GM21515 (cell line): ENCODE measurements around the gene SEMA7A.
"Not testable (repeated sequence)": the region's sequence is repeated elsewhere in the genome, so short reads cannot be mapped to it uniquely, and the experiment has no call there.

Experiments
- ATAC-seq: cut with Tn5 transposase; IDR thresholded peaks from one replicate; pipeline ENCODE4 v1.9.1; 2021; ENCODE audit not compliant: unreplicated experiment

Gene SEMA7A, protein sequence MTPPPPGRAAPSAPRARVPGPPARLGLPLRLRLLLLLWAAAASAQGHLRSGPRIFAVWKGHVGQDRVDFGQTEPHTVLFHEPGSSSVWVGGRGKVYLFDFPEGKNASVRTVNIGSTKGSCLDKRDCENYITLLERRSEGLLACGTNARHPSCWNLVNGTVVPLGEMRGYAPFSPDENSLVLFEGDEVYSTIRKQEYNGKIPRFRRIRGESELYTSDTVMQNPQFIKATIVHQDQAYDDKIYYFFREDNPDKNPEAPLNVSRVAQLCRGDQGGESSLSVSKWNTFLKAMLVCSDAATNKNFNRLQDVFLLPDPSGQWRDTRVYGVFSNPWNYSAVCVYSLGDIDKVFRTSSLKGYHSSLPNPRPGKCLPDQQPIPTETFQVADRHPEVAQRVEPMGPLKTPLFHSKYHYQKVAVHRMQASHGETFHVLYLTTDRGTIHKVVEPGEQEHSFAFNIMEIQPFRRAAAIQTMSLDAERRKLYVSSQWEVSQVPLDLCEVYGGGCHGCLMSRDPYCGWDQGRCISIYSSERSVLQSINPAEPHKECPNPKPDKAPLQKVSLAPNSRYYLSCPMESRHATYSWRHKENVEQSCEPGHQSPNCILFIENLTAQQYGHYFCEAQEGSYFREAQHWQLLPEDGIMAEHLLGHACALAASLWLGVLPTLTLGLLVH

DNA sequence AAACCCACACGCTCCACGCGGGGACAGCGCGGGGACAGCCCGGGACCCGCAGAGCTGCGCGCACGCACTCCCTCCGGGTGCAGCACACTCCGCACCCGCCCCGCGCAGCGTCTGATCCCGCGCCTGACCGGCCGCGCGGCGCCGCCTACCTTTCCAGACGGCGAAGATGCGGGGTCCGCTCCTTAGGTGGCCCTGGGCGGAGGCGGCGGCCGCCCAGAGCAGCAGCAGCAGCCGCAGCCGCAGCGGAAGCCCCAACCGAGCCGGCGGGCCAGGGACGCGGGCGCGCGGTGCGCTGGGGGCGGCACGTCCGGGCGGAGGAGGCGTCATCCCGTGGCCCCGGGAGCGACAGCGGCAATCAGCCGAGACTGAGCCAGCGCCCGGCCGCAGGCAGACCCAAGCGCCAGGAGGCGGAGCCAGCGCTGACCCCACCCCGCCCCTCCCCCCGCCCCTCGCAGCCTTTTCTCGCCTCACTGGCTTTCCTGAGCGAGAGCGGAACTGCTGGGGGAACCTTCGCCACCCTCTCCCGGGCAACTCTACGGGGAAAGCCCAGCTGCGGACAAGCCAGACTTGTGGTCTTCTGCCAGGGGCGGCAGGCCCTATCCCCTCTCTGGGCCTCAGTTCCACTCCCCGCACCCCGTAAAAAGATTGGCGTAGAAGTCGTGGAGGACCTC lies at the start of gene SEMA7A:
Gene SEMA7A, minus strand, starts transcription at position 367 of the 671 bp plus-strand sequence. Its CDS starts 40 bp downstream, at position 327.
- peak; percentile 54 for ATAC-seq

DNA sequence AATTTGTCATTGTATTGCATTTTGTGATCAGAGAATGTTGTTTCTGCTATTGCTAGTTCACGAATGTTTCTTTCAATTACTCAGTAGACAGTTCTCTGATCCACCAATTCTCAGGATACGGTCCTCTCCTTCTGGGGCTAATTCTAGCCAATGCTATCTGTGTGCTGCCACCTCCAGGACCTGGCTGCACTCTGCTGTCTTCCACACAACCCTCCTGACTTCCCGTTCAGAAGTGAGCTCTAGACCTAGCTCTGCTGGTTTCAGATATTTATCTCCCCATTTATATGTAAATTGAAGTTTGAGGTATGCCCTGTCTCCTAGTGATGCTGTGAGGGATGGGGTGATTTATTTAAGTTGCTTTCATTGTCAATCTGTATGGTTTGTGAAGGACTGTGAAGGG lies 48.9 kb upstream of the SEMA7A start:
- ATAC-seq, result no peak

DNA sequence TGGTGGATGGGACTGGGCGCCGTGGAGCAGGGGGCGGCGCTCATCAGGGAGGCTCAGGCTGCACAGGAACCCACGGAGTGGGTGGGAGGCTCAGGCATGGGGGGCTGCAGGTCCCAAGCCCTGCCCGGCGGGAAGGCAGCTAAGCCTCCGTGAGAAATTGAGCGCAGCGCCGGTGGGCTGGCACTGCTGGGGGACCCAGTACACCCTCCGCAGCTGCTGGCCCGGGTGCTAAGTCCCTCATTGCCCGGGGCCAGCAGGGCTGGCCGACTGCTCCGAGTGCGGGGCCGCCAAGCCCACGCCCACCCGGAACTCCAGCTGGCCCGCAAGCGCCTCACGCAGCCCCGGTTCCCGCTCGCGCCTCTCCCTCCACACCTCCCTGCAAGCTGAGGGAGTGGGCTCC lies 46.6 kb upstream of the SEMA7A start:
- ATAC-seq, result not testable (repeated sequence)

DNA sequence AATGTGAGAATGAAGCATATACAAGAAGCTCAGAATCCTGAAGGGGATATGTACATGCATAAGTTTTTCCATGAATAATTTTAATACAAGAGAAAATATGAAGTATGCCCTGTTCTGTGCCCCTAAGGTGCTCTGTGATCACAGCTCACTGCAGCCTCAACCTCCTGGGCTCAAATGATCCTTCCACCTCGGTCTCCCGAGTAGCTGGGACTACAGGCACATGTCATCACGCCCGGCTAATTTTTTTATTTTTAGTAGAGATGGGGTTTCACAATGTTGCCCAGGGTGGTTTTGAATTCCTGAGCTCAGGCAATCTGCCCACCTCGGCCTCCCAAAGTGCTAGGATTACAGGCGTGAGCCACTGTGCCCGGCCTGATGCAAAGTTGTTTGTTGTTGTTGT lies 37.9 kb upstream of the SEMA7A start:
- ATAC-seq, result not testable (repeated sequence)

DNA sequence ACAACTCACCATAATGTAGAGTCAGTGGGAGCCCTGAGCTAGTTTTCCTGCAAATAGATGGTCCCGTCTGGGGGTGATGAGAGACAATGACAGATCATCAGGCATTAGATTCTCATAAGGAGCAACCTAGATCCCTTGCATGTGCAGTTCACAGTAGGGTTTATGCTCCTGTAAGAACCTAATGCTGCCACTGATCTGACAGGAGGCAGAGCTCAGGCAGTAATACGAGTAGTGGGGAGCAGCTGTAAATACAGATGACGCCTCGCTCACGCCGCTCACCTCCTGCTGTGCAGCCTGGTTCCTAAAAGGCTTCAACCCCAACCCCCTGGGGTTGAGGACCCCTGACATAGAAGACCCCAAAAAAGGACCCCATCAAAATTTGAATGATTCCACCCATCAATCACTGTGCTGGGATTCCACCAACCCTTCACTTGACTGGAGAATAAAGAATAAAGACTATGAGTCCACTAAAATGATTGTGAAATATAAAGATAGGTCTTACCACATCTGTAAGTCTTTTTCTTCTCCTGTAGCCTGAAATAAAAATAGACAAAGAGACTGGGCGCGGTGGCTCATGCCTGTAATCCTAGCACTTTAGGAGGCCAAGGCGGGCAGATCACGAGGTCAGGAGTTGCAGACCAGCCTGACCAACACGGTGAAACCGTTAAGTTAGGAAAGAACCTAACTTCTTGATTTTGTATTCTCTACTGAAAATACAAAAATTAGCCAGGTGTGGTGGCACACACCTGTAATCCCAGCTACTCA lies 37.1 kb upstream of the SEMA7A start:
- no peak for ATAC-seq

DNA sequence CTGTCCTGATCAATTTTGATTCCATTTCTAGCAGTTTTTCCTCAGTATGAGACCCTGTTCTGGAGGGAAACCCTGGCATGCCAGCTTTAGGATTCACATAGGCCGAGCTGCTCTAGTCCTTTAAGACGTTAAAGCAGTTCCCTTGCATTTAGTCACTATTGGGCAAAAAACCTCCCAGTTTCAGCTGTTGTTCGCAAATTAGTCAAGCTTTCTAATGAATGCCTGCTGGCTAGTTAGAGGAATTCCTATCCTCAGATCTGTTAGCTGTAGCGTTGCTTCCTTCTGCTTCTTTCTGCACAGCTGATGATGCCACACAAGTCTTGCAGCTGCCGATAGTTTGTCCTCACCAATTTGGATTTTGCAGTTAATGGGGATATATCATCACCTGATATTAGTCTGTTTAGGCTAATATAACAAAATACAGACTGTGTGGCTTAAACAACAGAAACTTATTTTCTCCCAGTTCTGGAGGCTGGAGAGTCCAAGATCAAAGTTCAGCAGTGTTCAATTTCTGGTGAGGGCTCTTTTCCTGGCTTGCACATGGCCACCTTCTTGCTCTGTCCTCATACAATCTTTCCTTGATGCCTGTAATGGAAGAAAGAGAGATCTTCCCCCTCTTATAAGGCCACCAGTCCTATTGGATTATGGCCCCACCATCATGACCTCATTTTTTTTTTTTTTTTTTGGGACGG lies 34.7 kb upstream of the SEMA7A start:
- no peak for ATAC-seq

DNA sequence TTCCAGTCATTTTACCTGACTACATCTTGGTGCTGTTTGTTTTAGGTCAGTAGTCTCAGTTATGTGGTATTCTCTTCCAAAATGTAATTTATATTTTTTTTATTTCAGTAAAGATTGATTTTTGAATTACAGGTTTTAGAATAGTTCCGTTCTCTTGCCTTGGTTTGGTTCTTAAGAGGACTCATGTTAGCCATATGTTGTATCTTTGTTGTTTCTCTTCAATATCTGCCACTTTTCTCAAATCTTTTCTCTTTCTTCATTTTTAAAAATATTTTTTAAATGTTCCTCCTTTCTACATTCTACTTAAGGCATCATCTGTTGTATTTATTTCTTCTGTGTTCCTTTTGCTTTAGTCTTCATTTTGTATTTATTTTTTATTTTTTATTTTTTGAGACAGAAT lies 32.8 kb upstream of the SEMA7A start:
- no peak for ATAC-seq

DNA sequence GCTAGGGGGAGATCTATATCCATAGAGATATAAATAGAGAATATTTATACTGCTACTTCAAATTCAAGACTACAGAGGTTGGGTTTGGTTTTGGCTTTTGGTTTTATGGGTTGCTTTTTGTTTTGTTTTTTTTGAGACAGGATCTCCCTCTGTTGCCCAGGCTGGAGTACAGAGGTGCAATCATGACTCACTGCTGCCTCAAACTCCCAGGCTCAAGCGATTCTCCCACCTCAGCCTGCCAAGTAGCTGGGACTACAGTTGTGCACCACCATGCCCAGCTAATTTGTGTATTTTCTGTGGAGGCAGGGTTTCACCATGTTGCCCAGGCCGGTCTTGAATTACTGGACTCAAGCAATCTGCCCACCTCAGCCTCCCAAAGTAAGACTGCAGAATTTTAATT lies 31.1 kb upstream of the SEMA7A start:
- ATAC-seq, result no peak

DNA sequence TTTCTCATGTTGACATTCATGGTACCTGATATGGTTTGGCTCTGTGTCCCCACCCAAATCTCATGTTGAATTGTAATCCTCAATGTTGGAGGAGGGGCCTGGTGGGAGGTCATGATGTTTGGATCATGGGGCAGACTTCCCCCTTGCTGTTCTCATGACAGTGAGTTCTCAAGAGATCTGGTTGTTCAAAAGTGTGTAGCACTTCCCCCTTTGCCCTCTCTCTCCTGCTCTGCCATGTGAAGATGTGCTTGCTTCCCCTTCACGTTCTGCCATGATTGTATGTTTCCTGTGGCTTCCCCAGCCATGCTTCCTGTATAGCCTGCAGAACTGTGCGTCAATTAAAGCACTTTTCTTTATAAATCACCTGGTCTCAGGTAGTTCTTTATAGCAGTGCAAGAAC lies 30.5 kb upstream of the SEMA7A start:
- no peak for ATAC-seq

DNA sequence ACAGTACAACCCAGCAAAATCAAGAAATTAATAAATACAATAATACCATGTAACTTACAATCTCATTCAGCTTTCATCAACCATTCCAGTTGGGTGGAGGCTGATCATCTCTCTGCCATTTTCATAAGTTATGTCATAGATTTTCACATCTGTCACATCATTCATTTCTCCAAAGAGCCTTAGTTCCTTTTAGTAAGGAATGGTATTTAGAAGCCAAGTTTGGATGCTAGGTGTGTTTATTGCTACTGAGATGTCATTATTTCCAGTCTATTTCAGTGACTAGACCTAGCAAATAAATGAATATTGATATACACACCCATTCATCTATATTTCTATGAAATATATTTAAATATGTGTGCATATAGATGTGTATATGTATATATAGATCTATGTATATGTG lies 29.9 kb upstream of the SEMA7A start:
- no peak for ATAC-seq

DNA sequence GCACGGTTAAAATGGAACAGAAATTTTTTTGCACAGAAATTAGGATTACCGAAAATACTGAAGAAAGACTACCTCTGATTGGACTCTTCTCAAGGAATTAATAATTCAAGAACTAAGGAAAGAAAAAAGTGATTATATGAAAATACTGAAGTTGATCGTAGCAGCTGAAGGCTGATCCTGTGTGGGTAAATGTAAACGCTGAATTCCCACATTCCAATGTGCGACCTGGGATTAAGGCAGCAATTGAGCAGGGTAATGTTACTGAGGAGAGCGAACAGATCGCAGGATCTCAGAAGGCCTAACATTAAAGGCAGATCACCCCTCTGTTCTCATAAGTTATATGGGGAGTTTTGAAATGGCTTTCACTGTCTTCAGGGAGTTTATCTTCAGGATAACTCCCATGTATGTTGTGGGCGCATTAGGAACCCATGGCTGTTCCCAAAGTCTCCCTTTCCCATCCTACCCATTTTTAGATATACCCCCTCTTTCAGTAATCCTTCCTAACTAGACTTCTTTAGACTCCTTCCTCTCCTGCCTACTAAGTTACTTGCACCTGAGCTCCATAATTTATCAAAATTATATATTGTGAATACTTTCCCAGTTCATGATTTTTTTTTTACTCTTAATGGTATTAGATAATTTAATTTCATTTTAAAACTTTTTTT lies 28.2 kb upstream of the SEMA7A start:
- ATAC-seq, result no peak

DNA sequence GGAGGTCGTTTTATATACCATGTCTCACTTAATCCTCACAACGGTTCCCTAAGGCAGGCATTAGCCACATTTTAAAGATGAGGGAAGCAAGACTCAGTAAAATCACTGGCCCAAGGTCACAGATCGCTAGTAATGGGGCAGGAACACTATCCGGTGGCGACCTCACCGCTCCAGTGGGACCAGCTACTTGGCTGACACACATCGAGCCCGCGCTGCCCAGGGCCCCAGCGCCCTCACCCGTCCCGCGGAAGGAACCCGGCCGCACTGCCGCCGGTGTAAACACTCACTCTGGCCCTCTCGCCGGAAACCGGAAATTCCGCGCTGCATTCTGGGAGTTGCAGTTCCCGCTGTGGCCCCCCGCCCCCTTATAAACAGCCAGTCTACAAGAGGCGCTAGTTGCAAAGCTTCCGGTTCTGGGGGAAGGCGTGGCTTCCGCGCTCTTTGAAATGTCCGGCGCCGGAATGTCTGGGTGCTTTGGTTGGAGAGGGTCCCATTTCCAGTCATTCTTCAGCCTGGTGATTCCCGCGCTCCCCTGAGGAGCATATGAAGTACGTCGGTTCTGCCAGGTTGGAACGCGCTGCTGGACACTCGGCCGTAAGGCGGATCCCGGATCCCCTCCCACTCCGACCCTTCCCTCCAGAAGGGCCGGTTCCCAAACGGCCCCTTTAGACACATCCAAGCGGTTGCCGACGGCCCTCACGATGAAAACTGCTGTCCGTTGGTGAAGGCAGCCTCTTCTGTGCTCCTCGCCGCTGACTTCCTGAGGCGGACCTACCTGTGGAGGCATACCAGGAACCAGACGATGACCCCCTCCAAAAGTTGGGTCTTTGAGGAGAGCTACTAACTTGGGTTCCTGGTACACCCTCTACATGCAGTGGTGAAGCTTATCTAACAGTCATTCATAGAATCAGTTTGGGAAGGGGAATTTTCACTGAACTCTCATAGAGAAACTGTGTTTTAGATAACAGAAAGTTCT lies 27.4 kb upstream of the SEMA7A start, which contains the start of gene UBL7:
Gene UBL7, minus strand, starts transcription at position 290 of the 976 bp plus-strand sequence. CDS start 2,293 bp downstream, outside the sequence.
- ATAC-seq, result peak; percentile 81

DNA sequence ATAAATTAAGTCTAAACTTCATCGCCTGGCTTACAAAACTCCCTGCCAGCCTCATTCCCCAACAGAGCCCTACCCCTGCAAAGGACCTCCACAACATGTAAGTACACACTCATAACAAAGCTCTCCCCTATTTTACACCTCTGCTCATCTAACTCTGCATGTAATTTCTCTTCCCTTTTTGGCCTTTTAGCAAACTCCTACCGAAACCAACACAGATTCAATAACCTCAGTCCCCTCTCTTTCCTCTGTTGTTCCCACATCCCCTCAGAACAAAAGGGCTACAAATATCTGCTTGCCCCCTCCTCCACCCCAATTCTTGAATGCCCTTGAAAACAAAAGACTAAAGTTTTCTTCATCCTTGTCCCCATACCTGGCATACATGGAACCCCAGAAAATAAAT lies 26.5 kb upstream of the SEMA7A start:
- no peak for ATAC-seq

DNA sequence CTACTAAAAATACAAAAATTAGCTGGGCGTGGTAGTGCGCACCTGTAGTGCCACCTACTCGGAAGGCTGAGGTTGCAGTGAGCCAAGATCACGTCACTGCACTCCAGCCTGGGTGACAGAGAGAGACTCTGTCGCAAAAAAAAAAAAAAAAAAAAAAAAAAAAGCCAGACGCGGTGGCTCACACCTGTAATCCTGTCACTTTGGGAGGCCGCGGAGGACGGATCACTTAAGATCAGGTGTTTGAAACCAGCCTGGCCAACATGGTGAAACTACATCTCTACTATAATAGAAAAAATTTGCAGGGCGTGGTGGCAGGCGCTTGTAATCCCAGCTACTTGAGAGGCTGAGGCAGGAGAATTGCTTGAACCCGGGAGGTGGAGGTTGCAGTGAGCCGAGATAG lies 26.0 kb upstream of the SEMA7A start:
- not testable (repeated sequence) for ATAC-seq

DNA sequence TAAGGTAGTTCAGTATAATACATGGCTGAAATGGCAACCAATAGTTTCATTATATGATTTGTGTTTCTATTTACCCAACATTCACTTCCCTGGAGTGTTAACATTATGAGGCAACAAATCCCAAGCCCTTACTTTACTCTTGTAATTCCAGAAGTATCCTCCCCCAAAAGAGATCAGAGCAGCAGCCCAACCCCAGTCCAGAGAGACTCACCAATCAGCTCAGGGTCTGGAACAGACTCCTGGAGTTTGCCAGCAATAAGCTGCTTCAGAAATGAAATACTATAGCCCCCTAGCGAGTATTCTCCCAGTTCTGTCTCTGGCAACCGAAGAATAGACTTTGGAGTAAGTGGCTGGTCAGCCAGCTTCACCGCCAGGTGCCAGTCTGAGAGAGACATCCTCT lies 24.7 kb upstream of the SEMA7A start:
- no peak for ATAC-seq

DNA sequence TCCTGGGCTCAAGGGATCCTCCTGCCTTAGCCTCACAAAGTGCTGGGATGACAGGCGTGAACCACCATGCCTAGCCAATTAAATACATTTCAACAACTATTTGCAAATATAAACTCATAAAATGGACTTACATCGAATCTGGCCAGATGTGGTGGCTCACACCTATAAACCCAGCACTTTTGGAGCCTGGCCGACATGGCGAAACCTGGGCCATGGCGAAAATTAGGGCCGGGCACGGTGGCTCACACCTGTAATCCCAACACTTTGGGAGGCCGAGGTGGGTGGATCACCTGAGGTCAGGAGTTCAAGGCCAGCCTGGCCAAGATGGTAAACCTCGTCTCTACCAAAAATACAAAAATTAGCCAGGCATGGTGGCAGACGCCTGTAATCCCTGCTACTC lies 23.3 kb upstream of the SEMA7A start:
- ATAC-seq, result not testable (repeated sequence)

DNA sequence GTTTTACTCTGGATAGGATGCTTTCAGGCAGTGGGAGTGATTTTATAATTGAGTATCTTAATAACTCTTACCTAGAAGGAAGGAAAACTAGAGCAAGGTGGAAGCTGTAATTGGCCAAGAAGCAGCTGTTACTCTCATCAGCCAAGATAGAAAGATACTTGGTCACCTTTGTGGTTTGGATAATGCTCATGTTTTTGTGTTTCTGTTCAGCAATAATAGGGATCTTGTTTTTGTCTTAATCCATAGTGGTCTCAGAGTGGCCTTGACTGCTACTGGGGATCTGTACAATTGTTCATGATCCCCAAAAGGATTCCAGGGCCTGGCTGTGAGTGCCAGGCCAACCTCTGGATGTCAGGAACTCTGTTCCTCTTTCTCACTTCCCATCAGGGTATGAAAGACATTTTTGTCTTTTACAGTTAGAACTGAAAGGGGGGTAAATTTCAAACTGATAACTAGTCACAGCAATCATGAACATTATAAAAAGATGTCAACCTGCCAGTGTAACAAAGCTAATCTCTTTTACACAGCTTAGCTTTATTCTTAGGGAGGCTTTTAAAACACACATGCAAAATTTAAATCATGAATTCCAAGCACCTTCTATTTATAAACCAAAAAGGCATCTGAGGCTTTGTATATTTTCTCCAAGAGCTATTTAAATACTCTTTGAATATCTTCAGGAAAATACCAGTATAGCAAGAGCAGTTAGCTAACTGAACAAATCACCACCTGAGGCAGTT lies 21.2 kb upstream of the SEMA7A start:
- no peak for ATAC-seq
